Stimulated activated CD8-positive, alpha-beta memory T cell treated with anti-CD3 and anti-CD28 coated beads, Interleukin-15, amount 100 ng/mL, for 4 hours (primary cell): ENCODE results near the gene SCYGR4.
"Not testable (repeated sequence)": the region's sequence is repeated elsewhere in the genome, so short reads cannot be mapped to it uniquely, and the experiment has no call there.

Source experiments
- DNase-seq, 2 donors: peaks; one replicate each; pipeline ENCODE4 v3.0.0-alpha.2; 2020; ENCODE audit warnings: low read depth in 2 of 2

The SCYGR4 gene

DNA sequence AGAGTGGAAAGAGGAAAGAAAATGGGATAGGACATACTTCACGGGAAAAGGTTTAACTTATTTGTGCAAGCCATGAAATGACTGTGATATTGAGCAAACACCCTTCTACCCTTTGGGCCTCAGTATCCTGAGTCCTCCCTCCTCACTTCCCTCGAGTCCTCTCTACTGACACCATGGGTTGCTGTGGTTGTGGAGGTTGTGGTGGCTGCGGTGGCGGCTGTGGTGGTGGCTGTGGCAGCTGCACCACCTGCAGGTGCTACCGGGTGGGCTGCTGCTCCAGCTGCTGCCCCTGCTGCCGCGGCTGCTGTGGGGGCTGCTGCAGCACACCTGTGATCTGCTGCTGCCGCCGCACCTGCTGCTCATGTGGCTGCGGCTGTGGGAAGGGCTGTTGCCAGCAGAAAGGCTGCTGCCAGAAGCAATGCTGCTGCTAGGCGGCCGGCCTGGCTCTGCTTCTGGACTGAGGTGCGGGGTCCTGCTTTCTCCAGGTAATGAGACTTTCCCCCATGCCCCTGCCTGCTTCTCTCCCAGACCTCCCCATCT is 49.4 kb downstream of the SCYGR4 start, which contains the start of gene SCYGR5:
SCYGR5 (plus strand) TSS at position 174 of the 540 bp plus-strand sequence; CDS start at position 174, 0 bp downstream.
- not testable (repeated sequence) for DNase-seq
